HT1080 (cell line): Measurements from ENCODE around the gene AGAP2. TPM values are rescaled to one million over a fixed set of nuclear protein-coding genes. Genes with fewer than 3 reads are reported as not detected.

Experiments
- DNase-seq: peaks from one replicate; pipeline ENCODE4 v3.0.0-alpha.2; 2015; ENCODE audit warnings: low read depth
- total RNA-seq: library from RNA; depleted of rRNA; stranded (reverse); fragments of >200 nt; shearing (Covaris generic); gene quantifications from 2 replicates; pipeline ENCODE4 v1.2.3, GENCODE V29; 2014

Gene AGAP2
- total RNA-seq, 1 experiment from 2014 or later, result 11.6 TPM

DNA sequence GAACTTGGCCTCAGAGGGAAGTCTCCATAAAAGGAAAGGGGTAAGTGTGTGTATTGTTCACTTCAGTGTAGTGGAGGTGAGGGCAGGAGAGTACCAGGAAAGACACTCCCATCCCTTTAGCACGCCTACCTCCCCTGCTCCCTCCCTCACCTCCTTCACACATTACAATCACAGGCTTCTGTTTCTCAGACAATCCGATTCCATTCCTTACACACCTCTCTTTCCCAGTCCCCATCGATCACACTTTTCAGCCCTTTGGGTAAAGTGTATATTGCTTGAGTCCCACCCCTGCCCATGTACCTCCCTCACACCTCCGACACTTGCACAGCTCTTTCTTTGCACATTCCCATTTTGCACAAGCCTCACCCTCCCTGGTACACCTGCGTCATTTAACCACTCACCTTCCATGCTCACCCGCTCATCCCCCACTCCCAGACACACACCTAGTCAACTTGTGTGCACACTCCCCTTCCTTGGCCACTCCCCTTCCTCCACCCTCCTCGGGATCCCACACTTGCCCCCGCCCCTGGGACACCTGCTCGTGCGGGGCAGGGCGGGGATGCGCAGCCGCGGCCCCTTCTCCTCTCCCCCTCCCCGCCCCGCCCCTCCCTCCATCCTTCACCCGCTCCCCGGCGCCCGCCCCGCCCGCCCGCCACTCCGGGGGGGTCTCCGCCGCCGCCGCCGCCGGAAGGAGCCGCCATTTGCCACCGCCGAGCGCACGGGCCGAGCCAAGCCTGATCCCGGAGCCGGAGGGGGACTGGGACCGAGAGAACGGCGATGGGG lies 16.1 kb upstream of the AGAP2 start, which contains the start of gene MARCHF9:
TSS of gene MARCHF9 (plus strand) at position 693 of the 783 bp plus-strand sequence. CDS start 426 bp downstream, outside the sequence.
- peak; percentile 42 for DNase-seq

DNA sequence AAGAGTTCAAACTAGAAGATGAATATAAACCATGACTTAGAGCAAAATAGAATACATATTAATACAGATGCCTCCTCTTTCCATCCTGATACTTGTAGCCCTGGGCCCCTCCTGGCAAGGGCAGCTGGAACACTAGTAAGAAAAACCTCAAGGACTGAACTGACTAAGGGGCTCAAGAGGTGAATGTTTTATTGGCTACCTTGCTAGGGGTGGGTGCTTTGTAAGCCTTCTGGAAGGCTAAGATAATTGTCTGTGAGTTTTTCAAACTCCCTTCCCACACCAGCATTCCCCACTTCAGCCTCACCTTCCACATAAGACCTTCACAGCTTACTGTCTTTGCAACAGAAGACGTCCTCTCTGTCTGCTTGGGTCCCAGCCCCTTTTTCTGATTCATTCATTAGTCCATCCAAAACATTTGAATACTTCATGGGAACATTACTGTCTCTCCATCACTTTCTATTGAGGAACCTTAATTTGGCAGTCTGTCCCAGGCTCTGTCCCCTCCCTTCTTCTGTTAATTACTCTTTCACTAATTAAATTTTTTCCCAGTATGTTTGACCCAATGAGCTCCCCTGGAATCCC lies 15.3 kb upstream of the AGAP2 start:
- no peak for DNase-seq

DNA sequence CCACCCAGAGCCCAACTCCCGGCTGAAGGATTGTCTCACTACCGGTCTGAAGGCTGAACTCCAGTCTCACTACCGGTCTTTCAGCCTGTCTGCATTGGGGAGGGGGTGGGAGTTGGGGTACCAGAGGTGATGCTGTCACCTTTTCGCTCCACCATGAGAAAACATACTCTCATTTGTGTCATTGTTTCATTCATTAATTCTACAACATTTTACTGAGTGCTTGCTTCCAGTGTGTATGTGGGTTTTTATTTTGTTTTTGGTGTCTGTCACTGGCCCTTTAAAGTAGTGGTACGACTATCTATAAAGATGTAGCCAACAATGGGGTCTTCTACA lies 14.1 kb upstream of the AGAP2 start:
- DNase-seq, result no peak

DNA sequence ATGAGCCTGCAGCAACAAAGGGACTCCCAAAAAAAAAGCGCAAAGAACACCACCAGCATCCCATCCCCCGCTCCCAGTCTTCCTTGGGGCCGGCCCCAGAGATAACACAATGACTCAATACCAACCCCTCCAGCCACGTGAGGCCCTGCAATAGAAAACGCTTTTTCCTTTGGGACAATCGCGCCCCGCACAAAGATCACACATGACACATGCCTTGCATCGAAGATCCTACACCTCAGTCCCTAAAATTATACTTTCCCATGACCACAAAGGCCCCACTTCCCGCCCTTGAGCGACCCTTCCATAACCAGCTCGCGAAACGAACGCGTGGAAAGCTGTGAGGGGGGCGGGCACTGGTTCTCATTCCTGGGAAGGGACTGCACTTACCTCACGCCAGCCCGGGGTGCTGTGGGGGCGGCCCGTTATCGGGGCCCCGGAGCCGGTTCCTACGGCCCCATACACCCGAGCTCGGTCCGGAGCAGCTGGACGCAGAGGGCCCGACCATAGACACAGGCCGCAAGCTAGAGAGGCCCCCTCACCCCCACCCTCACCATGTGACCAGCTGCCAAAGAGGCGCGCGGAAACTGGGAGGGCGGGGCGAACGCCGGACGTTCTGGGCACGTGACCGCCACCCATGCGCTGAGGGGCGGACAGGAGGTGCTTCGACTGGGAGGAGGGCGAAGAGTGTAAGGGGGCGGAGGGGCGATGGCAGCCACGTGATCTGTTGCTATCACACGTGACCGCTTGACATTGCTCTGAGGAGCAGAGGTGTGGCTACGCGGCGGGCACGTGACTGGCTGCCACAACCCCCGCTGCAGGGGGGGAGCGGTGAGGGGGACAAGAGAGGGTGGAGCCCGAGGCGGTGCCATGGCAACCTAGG lies 13.5 kb upstream of the AGAP2 start, which contains the start of gene CDK4:
TSS of gene CDK4 (minus strand) at position 523 of the 880 bp plus-strand sequence. CDS start 593 bp downstream, outside the sequence.
- peak; percentile 100 for DNase-seq

DNA sequence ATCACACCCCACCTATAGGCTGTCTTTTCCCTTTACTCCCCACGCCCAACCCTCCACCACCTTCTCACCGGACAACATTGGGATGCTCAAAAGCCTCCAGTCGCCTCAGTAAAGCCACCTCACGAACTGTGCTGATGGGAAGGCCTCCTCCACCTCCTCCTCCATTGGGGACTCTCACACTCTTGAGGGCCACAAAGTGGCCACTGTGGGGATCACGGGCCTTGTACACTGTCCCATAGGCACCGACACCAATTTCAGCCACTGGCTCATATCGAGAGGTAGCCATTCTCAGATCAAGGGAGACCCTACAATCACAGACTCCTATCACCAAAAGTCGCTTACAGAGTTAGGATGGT lies 12.9 kb upstream of the AGAP2 start:
- no peak for DNase-seq

DNA sequence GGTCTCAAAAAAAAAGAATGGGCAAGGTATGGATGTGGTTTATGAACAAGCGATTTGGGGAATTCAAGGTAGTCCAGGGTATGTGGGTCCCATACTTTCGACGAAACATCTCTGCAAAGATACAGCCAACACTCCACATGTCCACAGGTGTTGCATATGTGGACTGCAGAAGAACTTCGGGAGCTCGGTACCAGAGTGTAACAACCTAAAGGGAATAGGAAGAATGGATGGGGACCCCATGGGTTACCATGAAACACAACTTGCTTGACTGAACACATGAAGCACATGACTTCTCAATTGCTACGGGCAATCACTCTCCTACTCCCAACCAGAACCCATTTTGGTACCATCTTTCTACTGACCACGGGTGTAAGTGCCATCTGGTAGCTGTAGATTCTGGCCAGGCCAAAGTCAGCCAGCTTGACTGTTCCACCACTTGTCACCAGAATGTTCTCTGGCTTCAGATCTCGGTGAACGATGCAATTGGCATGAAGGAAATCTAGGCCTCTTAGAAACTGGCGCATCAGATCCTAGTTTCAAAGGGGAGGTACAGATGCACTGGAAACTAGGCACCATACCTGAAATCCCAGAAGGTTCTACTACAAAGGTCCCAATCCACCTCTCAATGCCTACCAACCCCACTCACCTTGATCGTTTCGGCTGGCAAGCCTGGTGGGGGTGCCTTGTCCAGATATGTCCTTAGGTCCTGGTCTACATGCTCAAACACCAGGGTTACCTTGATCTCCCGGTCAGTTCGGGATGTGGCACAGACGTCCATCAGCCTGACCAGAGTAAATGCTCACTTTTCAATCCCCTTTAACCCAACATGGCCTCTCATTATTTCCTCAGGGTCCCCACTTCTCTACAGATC lies 12.3 kb upstream of the AGAP2 start:
- no peak for DNase-seq

DNA sequence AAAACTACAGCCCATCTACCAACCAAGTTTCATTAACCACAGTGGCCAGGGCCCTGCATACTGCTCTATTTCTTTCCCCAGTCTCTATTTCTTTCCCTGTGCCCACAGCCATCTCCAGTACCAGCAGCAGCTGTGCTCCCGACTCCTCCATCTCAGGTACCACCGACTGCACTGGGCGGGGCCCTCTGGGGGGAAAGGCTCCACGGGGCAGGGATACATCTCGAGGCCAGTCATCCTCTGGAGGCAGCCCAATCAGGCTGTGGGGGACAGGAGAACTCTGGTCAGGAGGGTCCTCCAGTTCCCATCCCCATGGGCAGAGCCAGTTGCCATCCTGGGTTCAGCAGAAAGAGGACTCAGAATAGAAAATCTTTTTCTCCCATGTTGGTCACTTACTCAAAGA lies 10.5 kb upstream of the AGAP2 start:
- no peak for DNase-seq

DNA sequence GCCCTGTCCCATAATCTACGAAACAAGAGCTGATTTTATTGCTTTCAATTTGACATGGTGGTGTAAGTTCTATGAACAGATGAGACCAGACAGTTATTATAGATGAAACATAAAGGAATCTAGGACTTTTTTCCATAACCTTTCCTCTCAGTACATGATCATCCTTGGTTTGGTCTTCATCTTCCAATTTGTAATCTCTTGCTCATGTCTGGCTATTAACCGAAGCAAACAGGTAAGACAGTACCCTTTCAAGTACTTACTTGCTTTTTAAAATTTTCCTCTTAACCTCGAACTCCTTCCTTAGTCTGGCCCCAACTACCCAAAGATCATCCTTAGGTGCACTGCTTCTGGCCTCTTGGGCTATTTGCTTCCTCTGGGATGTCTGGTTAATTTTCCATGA lies 7.5 kb upstream of the AGAP2 start:
- DNase-seq, result no peak

DNA sequence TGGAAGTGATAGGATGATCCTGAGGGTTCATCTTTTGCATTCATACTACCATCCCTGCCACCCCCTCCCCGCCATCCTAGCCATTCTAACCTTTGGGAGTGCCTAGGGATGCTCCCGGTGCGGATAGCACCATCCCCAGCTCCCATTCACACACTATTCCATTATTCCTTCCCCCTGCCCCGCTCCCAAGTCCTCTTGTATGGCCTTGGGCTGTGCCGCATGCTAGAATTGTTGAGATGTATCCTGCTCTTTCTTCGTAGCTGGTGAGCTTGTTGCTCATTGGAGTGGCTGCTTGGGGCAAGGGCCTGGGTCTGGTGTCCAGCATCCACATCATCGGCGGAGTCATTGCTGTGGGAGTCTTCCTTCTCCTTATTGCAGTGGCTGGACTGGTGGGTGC lies 6.9 kb upstream of the AGAP2 start:
- DNase-seq, result peak; percentile 30

DNA sequence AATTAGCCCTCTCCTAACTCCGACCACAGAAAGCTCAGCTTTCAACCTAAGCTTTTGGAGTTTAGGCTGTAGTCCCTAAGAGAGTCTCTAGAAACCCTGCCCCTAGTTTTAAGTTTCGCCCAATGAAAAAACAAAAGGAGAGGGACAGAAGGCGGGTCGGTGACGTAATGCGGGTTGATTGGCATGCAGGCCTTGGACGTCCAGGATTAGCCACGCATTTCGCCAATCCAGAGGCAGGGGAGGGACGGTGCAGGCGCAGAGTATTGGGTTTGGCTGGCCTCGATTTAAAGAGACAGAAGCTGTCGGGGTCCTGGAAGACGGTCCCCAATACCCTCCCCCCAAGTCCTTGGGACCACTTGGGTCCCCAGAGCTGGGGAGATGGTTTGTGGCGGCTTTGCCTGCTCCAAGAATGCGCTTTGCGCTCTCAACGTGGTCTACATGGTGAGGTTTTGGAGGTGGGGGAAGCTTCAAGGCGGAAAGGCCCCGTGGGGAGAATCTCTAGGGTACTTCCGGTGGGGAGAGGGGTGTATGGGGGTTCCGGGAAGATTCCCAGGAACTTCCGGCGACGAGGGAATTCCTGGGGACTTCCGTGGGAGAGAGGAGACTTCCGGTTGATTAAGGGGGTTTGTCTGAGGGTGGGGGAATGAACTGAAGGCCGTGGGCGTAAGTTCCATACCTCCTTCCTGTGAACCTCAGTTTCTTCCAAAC lies 6.4 kb upstream of the AGAP2 start, which contains the start of gene TSPAN31:
TSS of gene TSPAN31 (plus strand) at position 263 of the 708 bp plus-strand sequence. CDS start at position 379, 116 bp downstream.
- peak; percentile 97 for DNase-seq

DNA sequence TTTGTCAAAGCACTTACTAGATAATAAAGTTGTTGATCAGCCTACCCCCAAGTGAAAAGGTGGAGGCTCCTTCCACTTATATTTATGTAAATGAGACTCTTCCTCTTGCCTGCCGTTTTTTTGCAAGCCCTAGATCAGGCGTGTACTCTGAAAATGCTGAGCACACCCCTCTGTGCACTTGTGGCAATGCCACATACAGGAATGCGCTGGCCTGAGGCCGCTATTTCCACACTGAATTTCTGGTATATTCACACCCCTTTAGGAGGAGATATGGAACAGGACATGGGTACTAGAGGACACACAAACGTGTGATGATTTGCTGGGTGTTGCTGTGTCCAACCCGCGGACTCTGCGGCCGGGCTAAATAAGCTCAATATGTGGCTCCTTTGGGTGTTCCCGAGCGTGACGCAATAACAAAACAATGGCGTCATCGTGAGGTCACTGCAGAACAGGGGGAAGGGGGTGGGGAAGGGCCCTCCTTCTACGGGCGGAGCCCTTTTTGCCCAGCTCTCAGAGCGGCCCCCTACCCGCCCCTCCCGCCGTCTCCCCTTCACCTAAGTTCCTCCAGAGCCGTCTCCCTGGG lies 5.7 kb upstream of the AGAP2 start:
- no peak for DNase-seq

DNA sequence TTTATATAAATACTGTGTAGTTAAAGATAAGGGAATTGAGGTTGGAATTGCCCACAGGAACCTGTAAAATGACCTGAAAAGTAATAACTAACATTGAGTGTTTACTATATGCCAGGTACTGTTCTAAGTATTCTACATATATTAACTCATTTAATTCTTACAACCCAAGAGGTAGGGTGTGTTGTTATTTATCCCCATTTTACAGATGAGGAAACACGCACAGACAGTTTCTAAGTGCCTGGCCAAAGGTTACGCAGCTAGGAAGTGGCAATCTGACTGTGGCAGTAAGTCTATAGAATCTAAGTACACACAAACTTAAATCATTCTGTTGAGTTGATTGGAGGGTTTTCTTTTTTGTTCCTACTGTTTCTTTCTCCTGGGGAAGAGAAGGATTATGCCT lies 5.2 kb upstream of the AGAP2 start:
- DNase-seq, result no peak

DNA sequence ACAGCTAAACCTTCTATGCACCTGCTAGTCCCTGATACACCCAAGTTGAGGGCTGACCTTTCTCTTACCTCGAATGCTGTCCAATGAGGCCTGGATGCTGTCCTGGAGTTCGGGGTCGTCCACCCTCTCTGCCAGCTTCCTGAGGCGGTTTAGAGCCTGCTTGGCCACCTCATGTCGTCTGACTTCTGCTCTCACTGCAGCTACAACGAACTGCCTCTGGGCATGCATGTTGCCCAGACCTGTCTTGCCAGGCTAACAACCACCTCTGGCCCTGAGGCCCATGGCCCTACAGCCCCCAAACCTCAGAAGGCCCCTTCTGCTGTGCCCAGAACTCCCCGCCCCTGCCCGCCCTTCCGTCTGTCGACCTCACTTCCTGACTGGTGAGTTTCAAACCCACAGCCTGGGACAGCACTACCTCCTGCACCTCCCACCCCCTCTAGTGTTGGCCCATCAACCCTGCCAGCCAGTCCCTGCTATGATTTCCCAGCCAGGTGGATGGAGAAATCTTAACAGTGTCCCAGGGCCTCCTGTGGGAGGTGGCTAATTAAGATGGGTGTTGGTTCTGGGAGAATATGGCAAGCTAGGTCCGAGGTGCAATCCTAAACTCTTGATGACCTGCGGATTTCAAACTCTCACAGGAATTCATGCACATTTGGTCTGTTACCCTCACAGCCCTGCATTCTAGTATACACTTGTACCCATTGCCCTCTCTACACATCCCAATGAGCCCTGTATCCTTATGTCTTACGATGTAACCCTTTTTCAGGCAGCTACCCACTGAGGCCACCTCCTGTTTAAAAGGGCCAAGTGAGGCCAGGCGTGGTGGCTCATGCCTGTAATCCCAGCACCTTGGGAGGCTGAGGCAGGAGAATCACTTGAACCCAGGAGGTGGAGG lies 3.5 kb upstream of the AGAP2 start:
- peak; percentile 68 for DNase-seq

DNA sequence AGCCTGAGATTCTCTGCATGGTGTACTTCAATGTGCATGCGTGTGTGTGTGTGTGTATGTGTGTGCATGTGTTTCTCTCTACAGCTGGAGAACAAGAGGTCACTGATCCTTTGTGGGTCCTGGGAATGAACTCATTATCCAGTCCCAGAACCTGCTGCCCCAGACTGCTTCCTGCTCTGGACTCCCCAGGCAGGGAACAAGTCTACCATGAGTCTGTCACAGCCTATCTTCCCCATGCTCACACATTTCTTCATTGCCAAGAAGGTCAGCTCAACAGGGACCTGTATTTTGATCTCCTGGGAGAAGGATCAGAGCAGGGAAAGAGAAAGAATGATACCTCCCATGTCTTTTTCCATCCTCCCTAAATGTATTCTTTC lies 2.9 kb upstream of the AGAP2 start:
- DNase-seq, result no peak

DNA sequence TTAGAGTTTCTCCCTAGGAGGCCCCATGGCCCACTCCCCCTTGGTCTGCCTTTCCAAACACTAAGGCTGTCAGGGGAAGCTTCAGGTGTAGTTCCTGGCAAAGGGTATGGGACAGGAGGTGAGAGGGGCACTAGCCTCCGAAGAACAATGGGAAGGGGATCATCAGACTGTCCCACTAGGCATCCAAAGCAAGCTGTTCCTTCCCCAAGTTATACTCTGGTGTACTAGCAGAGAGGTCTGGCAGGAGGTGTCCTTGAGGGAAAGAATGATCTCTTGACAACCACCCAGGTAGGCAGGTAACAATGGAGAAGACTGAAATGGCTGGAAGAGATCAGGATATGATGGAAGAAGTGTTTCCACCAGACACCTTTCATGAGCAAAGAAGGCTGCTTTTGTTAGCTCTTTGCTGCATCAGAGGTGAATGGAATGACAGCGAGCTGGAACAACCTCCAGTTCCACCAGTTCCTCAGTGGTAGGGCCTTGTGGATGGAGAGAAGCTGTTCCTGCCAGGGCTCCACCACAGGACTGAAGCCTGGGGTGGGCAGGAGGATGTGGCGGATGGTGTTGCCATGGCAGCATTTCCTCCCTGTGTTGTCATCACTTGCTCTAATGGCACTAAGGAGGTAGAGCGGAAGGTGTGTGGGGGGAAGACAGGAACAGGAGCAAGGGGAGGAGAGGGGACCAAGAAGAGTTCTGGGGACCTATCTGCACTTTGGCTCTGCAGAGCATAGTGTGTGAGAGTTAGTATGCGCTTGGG lies 2.3 kb upstream of the AGAP2 start:
- DNase-seq, result peak; percentile 73

DNA sequence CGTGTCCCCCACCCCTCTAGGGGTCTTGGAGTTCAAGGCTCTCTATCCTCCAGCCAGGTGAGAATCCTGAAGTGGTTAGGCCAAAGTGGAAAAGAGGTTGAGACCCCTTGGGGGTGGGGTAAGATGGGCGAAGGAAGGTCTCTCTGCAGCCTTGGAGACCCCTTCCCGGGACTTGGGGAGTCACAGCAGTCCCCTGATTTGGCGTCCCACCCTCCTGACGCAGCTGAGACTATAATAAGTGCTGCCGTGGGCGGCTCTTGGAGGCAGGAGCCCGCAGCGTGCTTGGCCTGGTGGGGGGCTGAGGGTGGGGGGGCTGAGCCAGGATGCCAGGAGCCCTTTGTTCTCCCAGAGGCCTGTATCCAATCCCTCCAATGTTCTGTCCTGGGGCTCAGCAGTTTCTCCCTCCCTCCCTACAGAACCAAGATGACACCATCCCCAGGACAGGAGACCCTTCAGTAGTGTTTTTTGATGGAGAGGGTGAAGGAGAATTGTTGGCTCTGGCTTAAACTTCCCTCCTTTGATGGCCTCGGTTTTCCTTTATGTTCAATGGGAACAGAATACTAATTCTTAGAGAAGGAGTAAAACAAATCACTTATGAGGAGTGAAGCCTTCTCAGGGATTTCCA lies 1.5 kb upstream of the AGAP2 start:
- DNase-seq, result no peak

DNA sequence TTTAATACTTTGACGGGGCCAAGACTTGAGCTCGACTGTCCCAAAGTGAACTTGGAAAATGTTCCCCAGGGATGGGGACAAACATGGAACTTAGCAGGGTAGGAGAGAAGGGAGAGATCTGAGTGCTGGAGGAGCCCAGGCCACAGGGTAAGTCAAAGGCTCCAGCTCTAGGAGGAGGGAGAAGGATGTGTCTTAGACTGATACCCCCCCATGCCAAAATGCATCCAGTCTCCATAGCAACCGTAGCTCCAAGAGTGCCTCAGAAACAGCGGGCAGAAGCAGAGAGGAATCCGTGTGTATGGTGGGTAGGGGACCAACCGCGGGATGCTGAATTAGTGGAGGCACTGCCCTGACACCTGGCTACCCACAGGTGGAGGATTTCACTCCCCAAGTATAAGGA lies 845 bp upstream of the AGAP2 start:
- DNase-seq, result no peak
